ENCODE measurements around the gene KIF18B. TPM values are rescaled to one million over a fixed set of nuclear protein-coding genes. Genes with fewer than 3 reads are reported as not detected.
A peak's percentile ranks its signal among the peaks of the same experiment; 100 is the strongest.

Gene KIF18B
- total RNA-seq (2014; rRNA removed; shearing (Covaris generic); ENCODE audit: low replicate concordance), result 21.2 and 21.7 TPM in 2 replicates

- in situ Hi-C loops (cut with HindIII; ENCODE audit: low pct_unique_long_range_greater_than_20kb, low sequenced_read_pairs), result no loop called here
- DNase-seq (ENCODE audit: low read depth), result peak; percentile 93
Observed at GRCh38 chr17:44947461-44948314, at the start of gene KIF18B. TSS of gene KIF18B (minus strand) at chr17:44947773. CDS start at chr17:44936344, 11,429 bp downstream.

DNA sequence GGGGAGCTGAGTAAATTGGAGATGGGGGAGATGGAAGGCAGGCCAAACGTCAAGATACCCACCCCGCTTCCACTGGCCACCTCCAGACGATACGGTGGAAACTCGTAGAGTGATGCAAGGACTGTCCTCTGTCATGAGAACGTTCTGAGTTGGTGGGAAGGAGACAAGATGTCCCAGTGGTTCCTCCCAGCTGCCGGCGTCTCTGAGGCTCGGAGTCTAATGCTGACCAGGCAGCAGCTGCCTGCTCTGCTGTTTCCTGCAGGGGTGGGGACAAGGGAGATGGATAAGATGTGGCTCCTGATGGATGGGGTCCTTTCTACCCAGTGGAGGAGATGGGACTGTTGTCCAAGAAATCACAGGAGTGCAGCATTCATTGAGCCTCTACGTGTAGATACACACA, 48.7 kb upstream of the KIF18B start:
- in situ Hi-C loops (cut with HindIII; ENCODE audit: low pct_unique_long_range_greater_than_20kb, low sequenced_read_pairs), result no loop called here
- no peak for DNase-seq (ENCODE audit: low read depth)

- DNase-seq (ENCODE audit: low read depth), result no peak
- in situ Hi-C loops (cut with HindIII; ENCODE audit: low pct_unique_long_range_greater_than_20kb, low sequenced_read_pairs), result no loop called here
Observed at GRCh38 chr17:44995436-44996001, 47.9 kb upstream of the KIF18B start.

- in situ Hi-C loops (cut with HindIII; ENCODE audit: low pct_unique_long_range_greater_than_20kb, low sequenced_read_pairs), result no loop called here
- DNase-seq (ENCODE audit: low read depth), result no peak
Observed at GRCh38 chr17:44992242-44992939, 44.8 kb upstream of the KIF18B start.

DNA sequence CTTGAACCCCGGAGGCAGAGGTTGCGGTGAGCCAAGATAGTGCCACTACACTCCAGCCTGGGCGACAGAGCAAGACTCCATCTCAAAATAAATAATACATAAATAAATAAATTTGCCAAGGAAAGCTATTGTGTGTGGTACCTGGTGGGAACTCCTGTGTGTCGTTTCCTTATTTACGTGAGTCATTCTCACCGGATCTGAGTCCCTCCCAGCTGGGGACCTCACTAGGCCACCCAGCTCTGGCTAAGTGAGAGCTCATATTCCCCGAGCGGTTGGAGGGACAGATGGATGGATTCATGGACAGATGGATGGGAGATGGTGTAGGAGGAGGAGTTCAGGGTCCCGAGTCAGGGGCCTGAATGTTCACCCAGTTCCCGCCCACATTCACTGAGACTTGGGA, 43.4 kb upstream of the KIF18B start:
- in situ Hi-C loops (cut with HindIII; ENCODE audit: low pct_unique_long_range_greater_than_20kb, low sequenced_read_pairs), result no loop called here
- DNase-seq (ENCODE audit: low read depth), result no peak

- no peak for DNase-seq (ENCODE audit: low read depth)
- in situ Hi-C loops (cut with HindIII; ENCODE audit: low pct_unique_long_range_greater_than_20kb, low sequenced_read_pairs), result no loop called here
Observed at GRCh38 chr17:44989552-44990138, 42.1 kb upstream of the KIF18B start.

DNA sequence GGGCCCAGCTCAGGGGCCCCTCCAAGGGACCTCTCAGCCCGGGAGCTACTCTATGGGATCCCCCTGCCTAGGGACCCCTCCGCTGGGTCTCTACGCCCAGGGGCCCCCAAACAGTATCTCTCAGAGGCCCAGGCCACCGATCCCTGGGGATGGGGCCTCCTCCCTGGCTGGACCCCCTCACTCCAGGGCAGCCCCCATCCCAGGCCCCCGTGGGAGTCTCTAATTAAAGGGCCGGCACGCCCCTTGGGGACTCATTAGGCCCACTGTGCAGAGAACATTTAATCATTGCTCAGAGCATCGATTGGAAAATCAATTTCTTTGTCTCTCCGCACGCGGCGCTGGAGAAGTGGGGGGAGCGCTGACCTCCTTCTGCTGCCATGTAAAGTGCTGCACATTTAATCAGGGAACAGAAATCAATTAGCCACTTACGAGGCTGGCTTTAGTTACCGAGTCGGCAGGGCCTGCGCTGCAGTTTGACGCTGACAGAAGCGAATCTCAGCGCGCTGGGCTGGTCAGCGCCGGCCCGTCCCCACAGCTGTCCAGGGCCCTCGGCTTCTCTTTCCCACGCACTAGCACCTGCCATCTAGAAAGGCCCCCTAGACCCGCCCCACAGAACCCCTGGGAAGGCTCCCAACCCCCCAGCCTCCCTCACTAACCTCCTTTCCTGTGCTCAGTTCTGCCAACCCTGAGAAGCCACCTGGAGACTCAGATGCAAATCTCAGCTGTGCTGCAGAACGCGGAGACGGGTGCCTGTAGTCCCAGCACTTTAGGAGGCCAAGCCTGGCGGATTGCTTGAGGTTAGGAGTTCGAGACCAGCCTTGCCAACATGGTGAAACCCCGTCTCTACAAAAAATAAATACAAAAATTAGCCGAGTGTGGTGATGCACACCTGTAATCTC, 40.7 kb upstream of the KIF18B start:
- in situ Hi-C loops (cut with HindIII; ENCODE audit: low pct_unique_long_range_greater_than_20kb, low sequenced_read_pairs), result no loop called here
- no peak for DNase-seq (ENCODE audit: low read depth)

DNA sequence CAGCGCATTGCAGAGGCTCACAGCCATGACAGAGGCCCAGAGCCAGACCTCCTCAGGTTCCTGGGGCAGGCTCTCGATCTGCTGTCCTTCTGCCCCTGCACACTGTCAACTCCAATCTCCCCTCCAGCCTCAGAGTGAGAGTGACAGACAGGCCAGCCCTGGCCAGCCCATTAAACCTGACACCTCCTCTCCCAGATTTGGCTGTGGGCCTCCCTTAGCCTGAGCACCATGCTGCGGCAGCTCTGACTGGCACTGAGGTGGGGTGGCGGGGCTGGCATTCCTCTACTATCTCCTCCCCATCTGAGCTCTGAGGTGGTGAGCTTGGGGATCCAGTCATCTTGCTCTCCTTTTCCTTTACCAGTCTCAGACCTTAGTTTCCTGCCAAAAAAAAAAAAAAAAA, 36.0 kb upstream of the KIF18B start:
- in situ Hi-C loops (cut with HindIII; ENCODE audit: low pct_unique_long_range_greater_than_20kb, low sequenced_read_pairs), result no loop called here
- no peak for DNase-seq (ENCODE audit: low read depth)

GRCh38 chr17:44982113-44982702, 34.6 kb upstream of the KIF18B start:
- in situ Hi-C loops (cut with HindIII; ENCODE audit: low pct_unique_long_range_greater_than_20kb, low sequenced_read_pairs), result no loop called here
- DNase-seq (ENCODE audit: low read depth), result no peak

- DNase-seq (ENCODE audit: low read depth), result peak; percentile 38
- in situ Hi-C loops (cut with HindIII; ENCODE audit: low pct_unique_long_range_greater_than_20kb, low sequenced_read_pairs), result no loop called here
Observed at GRCh38 chr17:44981221-44981968, 33.8 kb upstream of the KIF18B start.

DNA sequence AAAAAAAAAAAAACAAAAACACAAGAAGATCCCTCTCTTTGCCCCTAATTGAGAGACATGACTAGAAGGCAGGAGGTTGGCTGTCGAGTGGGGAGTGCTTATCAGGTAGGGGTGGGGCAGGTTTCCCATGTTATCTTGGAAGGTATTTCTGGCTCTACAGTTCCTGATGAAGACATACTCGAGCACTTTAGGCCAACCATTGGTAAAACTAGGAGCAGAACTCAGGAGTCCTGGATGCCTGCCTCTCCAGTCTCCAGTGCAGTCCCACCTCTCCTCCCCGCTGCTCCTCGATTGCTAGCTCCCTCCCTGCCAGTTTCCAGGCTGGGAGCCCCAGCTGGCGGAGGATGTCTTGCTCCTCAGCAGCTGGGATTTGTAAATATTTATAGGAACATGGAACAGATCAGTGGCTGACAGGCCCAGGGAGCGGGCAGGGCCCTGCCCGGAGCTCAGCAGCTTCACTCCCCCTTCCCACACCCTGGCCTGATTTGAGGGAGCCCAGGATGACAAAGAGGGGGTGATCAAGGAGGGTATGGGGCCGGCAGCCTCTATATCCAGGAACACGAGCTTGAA, 31.9 kb upstream of the KIF18B start:
- DNase-seq (ENCODE audit: low read depth), result no peak
- in situ Hi-C loops (cut with HindIII; ENCODE audit: low pct_unique_long_range_greater_than_20kb, low sequenced_read_pairs), result no loop called here

- in situ Hi-C loops (cut with HindIII; ENCODE audit: low pct_unique_long_range_greater_than_20kb, low sequenced_read_pairs), result no loop called here
- no peak for DNase-seq (ENCODE audit: low read depth)
Observed at GRCh38 chr17:44978807-44979206, 31.2 kb upstream of the KIF18B start.

- in situ Hi-C loops (cut with HindIII; ENCODE audit: low pct_unique_long_range_greater_than_20kb, low sequenced_read_pairs), result no loop called here
- no peak for DNase-seq (ENCODE audit: low read depth)
Observed at GRCh38 chr17:44977814-44978550, 30.4 kb upstream of the KIF18B start.

DNA sequence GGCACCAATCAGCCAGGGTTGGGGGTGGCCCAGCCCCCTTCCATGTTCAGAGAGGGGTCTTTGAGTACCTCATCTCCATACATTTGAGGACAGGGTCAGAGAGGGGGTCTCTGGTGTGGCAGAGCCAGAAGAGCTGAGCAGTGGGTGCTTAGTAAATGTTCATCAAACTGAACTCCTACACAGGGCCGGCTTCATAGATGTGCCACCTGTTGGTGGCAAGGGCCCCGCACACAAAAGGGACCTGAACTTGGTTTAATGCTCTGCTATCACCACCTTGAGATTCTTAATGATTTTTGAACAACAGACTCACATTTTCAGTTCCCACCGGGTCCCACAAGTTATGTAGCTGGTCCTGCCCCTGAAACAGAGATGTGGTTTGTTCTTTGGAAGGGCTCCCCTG, 29.5 kb upstream of the KIF18B start:
- in situ Hi-C loops (cut with HindIII; ENCODE audit: low pct_unique_long_range_greater_than_20kb, low sequenced_read_pairs), result no loop called here
- no peak for DNase-seq (ENCODE audit: low read depth)

- DNase-seq (ENCODE audit: low read depth), result no peak
- in situ Hi-C loops (cut with HindIII; ENCODE audit: low pct_unique_long_range_greater_than_20kb, low sequenced_read_pairs), result no loop called here
Observed at GRCh38 chr17:44976206-44976605, 28.6 kb upstream of the KIF18B start.

- DNase-seq (ENCODE audit: low read depth), result peak; percentile 44
- in situ Hi-C loops (cut with HindIII; ENCODE audit: low pct_unique_long_range_greater_than_20kb, low sequenced_read_pairs), result no loop called here
Observed at GRCh38 chr17:44972953-44973352, 25.4 kb upstream of the KIF18B start.

All from Caki2 (cell line).